Body of pancreas (tissue), 4 donors: ENCODE results near the gene CLNK.

Source experiments
- POLR2A ChIP-seq, 3 donors: fragments of 450-650 bp; IDR thresholded peaks; one replicate each; pipeline ENCODE4 v1.6.1; 2016; ENCODE audit warnings: antibody characterized with exemption in 3 of 3, mild to moderate bottlenecking in 2 of 3
- TF ChIP-seq, protein P1 (sequence below), 7 experiments: fragments of 450-650 bp in 4 of 7; fragments of 200-600 bp in 3 of 7; sonication (generic) in 3 of 7; IDR thresholded peaks; one replicate each; pipeline ENCODE4 v1.5.1; 2016 to 2019; ENCODE audit warnings: antibody characterized with exemption in 7 of 7

GRCh38 chr4:10571909-10572308 lies 112.7 kb downstream of the CLNK start:
- TF ChIP-seq, protein P1, sequence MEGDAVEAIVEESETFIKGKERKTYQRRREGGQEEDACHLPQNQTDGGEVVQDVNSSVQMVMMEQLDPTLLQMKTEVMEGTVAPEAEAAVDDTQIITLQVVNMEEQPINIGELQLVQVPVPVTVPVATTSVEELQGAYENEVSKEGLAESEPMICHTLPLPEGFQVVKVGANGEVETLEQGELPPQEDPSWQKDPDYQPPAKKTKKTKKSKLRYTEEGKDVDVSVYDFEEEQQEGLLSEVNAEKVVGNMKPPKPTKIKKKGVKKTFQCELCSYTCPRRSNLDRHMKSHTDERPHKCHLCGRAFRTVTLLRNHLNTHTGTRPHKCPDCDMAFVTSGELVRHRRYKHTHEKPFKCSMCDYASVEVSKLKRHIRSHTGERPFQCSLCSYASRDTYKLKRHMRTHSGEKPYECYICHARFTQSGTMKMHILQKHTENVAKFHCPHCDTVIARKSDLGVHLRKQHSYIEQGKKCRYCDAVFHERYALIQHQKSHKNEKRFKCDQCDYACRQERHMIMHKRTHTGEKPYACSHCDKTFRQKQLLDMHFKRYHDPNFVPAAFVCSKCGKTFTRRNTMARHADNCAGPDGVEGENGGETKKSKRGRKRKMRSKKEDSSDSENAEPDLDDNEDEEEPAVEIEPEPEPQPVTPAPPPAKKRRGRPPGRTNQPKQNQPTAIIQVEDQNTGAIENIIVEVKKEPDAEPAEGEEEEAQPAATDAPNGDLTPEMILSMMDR (IDR thresholded peaks at IDR 0.05) = no peak
- TF ChIP-seq POLR2A (IDR thresholded peaks at IDR 0.05) = no peak
